ENCODE data around the gene FHAD1.
"Not testable (repeated sequence)": the region's sequence is repeated elsewhere in the genome, so short reads cannot be mapped to it uniquely, and the experiment has no call there.

FHAD1 gene

DNA sequence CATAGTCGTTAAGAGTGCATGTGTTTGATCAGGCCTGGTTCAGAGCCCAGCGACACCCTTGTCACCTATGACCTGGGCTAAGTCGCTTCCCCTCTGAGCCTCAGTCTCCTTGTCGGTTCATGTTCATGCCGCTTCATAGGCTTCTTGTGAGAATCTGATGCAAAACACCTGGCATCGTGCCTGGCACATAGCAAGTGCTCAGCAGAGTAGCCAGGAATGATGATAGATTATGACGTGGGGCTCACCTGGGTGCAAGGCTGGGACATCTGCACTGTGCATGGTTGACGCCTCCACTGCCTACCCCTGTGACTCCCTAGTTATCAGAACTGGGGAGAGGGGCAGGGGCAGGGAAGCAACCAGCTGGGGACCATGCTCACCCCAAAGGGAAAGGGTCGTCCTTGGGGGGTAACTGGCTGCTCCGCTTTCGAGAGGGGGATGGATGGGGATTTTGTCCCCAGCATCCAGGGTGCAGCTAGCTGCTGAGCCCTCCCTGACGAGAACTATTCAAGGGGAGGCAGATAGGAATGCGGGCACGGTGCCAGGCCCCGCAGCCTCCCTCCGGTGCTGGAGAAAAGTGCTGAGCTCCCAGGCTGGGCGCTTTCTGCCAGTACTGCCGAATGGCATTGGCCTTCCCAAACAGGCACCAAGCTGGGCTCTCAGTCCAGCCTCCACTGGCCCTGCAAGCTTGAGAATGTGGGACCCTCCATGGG lies 171.9 kb downstream of the FHAD1 start:
- DNase-seq (ENCODE audit: low spot score), result no peak

DNA sequence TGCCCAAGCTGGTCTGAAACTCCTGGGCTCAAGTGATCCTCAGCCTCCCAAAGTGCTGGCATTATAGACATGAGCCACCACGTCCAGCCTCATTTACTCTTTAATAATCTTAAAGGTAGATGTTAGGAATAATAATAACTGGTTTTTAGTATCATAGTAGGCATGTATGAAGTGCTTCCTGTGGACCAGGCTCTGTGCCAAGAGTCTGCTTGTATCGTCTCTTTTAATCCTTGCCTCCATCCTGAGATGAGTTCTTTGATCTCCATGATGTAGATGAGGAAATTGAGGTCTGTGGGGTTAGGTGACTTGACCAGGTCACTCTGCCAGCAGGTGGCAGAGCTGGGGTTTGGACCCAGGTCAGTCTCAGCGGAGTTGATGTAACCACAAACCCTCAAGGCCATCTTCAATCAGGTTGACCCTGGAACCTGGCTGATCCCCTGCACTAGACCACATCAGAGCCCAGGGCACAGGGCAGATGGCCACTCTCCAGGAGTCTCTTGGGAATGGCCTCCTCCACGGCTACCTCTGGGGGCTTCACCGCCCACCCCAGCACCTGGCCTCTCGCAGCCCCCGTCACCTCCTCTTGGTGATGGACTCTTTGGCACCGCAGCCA lies 173.9 kb downstream of the FHAD1 start:
- no peak for DNase-seq (ENCODE audit: low spot score)

DNA sequence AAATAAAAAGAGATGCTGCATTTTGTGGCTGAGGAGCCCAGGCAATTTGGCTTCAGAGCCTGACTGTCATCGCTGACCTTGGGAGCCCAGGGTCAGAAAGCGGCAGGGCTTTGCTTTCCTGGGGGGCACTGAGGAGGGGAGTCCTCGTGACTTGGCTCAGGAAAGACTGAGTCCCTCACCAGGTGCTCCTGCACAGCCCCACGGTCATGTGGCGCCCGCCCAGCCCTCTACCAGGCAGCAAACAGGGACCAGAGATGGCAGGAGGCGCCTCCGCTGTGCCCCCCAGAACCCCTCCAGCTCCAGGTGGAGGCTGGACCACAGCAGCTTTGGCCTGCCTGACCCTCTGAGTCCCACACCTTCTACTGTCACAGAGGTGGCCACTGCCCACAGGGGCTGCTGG lies 175.8 kb downstream of the FHAD1 start:
- DNase-seq (ENCODE audit: low spot score), result no peak

DNA sequence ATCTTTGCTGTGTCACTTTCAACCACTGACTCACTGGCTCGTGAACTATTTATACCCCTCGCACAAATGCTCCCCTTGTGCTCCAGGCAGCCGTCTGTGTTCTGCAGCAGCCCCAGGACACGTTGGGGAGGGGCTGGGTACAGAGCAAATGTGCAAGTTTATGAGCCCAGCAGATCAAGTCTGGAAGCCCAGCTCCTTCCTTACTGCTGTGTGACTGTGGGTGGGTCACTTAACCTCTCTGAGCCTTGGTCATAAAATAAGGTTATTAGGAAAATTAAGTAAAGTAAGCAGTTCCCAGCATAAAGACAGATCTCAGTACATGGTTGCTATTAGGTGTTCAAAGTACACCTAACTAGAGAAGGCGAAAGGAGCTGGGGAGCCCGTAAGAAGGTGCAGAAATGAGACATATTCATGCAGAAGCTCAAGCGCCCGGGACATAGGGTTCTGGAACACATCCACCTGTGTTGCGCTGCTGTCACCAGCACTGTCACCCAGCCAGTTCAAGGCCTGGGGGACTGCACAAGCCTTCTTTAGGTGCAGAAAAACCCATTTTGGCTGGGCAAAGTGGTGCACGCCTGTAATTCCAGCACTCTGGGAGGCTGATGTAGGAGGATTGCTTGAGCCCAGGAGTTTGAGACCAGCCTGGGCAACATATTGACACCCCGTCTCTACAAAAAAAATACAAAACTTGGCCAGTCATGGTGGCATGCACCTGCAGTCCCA lies 176.5 kb downstream of the FHAD1 start:
- no peak for DNase-seq (ENCODE audit: low spot score)

DNA sequence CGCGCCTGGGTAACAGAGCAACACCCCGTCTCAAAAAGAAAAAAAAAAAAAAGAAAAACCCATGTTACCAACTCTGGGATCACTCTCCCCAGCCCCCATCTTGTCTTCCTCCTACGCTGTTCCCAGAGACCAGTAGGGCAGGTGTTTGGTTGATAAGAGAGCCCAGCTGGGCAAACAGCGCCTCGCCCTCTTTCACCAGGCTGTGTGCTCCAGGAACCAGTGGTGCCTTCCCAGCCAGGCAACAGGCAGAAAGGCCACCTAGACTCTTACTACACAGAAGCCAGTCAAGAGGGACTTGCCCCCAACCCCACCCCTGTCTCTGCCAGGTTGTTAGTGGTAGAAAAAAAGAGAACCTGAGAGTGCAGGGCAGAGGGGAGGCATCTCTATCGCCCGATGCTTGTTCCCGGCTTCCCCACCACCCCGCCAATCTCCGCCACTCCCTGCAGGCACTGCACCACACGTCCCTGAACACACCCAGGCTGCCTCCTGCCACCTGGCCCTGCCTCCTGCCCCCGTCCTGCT lies 177.2 kb downstream of the FHAD1 start:
- no peak for DNase-seq (ENCODE audit: low spot score)

DNA sequence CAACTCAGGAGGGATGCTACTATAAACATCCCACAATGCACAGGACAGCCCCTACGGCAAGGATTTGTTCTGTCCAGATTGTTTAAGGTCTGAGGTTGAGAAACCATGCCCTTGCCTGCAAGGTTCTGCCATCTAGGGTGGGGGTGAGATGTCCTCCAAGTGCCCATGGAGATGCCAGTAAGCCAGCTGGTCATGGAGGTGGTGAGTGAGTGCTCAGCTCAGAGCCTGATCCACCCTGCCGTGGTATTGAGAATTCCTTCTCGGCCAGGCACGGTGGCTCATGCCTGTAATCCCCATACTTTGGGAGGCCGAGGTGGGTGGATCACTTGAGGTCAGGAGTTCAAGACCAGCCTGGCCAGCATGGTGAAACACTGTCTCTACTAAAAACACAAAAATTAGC lies 178.0 kb downstream of the FHAD1 start:
- no peak for DNase-seq (ENCODE audit: low spot score)

DNA sequence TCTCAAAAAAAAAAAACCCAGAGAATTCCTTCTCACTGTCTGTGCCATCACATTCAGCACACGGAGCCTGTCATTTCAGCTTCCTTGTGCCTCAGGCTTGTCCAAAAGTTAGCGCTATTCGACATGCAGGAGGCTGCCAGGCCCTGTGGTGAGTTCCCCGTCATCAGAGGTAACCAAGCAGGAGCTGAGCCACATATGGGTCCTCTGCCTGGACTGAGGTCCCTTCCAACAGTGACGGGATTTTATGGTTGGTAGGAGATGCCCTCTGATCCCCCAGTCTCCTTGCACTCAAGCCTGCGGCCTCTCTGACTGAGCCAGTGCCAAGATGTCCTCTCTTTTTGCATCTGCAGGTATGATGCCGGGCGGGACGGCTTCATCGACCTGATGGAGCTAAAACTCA lies 178.5 kb downstream of the FHAD1 start:
- DNase-seq (ENCODE audit: low spot score), result no peak

DNA sequence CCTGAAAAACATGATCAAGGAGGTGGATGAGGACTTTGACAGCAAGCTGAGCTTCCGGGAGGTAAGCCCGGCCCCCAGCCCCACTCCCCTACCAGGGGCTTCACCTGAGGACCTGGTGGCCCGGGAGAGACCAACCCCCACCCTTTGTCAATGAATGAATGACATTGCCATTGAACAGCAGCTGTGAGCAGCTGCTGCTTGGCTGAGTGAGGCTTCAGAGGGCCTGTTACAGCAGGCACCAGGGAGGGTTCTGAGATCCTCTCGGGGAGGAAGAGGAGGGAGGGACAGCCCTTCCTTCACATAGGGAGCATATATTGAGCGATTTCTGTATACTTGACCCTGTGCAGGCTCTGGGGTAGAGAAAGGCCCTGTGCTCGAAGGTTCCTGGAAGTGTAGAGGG lies 178.9 kb downstream of the FHAD1 start:
- no peak for DNase-seq (ENCODE audit: low spot score)

DNA sequence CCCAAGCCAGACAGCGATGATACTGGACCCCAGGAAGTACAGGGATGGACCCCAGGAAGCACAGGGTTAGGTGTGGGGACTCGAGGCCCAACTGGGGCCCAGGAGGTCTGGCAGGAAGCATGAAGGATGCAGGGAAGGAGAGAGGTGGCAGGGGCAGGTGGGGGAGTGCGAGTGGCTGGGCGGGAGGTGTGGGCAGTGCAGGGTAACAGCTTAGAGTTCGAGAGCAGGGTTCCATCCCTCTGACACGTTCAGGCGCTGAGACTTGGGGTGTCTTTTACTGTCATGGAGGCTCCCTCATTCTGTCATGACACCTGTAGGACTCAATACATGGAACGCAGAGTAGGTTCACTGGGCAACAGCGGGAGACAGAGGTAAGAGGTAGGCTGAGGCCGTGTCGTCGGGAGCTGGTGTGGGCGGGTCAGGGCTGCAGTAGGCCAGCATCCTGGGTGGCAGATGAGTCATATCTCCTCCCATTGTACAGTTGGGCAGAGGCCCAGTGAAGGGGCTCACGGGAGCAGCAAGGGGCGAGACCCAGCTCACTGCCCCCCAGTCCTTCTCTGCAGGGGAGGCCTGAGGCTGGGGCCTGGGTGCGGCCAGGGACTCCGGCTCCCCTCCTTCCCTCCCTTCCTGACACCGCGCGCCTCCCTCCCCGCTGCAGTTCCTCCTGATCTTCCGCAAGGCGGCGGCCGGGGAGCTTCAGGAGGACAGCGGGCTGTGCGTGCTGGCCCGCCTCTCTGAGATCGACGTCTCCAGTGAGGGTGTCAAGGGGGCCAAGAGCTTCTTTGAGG lies 179.7 kb downstream of the FHAD1 start:
- DNase-seq (ENCODE audit: low spot score), result peak; percentile 31

DNA sequence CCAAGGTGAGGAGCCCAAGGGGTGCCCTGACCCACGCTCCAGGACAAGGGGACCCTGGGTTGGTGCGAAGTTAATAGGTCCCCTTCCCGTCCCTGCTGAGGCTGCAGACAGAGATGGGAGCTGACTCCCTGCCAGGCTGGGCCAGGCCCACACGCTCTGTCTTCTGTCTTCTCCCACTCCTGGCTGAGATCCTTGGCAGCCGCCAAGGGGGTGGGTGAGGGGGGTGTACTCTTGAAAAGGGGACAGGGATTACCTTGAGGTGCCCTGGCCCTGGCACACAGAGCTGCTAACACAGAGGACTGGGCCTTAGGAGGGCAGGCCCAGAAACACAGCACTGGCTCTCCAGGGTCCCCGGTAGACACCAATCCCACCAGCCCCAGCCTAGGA lies 180.2 kb downstream of the FHAD1 start:
- DNase-seq (ENCODE audit: low spot score), result no peak

DNA sequence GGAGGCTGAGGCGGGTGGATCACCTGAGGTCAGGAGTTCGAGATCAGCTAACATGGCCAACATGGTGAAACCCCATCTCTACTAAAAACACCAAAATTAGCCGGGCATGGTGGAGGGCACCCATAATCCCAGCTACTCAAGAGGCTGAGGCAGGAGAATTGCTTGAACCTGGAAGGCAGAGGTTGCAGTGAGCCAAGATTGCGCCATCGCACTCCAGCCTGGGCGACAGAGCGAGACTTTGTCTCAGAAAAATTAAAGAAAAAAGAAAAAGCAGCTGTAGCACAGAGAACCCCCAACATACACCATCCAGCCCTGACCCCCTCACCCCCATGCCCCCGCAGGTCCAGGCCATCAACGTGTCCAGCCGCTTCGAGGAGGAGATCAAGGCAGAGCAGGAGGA lies 181.2 kb downstream of the FHAD1 start:
- DNase-seq (ENCODE audit: low spot score), result not testable (repeated sequence)

DNA sequence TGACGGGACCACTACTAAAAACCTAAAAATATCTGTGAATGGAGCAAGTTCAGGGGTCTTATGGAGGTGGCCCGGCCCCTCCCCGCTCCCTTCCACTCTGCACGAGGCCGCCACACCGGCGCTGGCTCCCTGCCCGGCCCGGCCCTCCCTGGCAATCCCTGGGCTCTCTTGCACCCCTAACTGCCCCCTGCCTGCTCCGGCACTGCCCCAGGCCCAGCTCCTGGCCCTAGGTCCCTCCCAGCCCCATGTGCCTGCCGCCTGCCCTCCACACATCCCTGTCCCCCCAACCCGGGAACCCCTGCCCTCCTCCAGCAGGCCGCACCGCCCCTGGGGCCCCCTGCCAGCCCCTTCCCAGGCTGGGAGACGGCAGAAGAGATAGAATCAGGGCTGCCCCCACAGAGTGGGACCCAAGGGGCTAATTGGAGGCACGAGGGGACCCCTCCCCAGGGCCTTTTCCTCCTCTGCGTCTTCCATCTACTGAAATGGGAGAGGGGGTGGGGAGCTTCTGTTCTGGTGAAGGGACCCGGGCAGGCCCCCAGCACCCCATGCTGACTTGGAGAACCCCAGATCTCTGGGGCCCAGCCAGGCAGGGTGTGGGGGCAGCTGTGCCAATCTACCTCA lies 181.9 kb downstream of the FHAD1 start:
- DNase-seq (ENCODE audit: low spot score), result no peak

DNA sequence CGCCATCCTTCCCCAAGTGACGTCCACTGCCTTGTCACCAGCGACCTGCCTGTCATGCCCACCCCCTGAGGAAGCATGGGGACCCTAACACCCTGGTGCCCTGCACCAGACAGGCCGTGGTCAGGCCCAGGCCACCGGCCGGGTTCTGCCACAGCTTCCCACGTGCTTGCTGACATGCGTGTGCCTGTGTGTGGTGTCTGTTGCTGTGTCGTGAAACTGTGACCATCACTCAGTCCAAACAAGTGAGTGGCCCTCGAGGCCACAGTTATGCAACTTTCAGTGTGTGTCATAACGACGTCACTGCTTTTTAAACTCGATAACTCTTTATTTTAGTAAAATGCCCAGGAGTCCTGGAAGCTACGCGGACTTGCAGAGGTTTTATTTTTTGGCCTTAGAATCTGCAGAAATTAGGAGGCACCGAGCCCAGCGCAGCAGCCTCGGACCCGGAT lies 182.7 kb downstream of the FHAD1 start:
- DNase-seq (ENCODE audit: low spot score), result peak; percentile 62

DNA sequence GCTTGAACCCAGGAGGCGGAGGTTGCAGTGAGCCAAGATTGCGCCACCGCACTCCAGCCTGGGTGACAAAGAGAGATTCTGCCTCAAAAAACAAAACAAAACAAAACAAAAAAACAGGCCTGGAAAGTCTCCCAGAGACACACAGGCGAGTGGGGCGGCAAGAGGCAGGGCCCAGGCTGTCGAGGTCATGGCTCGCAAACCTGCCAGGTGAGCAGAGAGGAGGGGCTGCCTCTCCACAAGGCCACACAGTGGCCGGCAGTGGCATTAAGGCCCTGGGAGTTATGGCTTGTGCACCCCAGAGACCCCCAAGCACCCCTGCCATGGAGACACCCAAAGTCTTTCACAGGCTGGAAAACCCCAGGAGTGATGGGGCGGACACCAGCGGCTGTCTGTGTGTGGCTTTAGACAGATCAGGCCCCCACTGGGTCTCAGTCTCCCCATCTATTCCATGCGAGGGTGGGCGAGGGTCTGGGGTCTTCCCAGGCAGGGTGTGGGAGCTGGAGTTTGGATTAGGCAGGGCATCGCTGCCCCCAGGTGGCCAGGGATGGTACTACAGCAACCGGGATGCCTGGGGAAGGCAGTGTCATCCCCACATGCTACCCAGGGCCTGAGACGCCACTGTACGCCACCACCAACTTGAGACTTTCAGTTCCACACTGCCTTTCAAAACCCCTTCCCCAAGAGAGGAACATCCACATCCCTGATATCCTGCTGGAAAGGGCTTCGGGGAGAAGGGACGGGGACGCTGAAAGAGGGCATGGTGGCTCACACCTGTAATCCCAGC lies 184.0 kb downstream of the FHAD1 start:
- DNase-seq (ENCODE audit: low spot score), result peak; percentile 88

DNA sequence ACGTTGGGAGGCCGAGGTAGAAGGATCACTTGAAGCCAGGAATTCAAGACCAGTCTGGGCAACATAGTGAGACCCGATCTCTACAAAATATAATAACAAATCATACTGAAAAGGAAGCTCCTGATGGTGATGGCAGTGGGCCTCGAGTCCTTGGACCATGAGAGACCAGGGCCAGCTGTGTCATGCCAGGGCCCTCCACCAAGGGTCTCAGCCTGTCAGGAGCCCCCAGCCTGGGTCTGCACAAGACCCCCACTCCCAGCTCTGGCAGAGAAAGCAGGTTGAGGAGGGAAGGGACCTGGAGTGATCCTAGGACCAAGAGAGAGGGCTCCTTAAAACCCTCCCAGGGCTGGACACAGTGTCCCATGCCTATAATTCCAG lies 184.5 kb downstream of the FHAD1 start:
- no peak for DNase-seq (ENCODE audit: low spot score)

DNA sequence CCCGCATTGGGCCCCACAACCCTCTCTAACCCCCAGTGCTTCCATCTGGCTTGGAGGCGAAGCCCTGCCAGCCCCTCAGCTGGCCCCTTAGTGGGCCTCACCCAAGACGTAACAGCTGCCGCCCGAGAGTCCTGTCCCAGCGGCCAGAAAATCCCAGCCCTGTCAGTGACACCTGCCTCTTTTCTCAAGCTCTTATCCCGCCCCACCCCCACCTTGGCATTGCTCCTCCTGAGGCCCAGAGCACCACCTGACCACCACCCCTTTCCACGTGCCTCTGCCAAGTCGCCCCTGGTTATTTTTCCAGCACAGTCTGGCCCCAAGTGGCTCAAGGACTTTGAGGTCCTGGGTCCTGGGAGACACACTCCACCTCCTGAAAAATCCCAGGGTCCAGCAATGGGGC lies 185.3 kb downstream of the FHAD1 start:
- DNase-seq (ENCODE audit: low spot score), result no peak

DNA sequence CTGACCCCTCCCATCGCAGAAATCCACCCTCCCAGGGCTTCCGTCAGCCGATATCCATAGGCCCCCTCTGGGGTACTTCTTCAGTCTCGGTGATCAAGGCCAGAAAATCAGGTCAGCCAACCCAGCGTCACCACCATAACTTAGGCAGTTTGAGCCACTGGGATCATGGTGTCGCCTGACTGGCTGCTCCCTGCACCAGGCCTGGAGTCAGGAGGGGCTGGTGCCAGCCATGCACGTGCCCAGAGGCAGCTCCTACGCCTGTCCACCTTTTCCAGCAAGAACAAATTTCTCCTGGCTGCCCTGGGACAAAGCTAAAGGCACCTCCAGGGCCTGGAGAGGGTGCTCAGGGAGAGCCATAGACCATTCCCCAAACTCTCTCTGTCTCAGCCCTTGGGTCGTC lies 186.4 kb downstream of the FHAD1 start:
- no peak for DNase-seq (ENCODE audit: low spot score)

DNA sequence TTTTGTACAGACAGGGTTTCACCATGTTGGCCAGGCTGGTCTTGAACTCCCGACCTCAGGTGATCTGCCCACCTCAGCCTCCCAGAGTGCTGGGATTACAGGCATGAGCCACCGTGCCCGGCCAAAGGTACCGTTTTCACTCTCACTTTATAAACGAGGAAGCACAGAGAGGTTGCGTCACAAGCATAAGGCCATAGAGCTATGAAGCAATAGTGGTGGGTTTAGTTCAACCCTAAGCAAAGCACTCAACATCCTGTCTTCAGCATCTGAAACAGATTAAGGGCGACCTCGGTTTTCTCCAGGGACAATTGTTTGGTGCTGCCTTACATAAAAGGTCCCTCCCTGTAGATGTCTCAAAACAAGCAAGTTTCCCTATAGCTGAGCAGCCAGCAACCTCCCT lies 187.7 kb downstream of the FHAD1 start:
- DNase-seq (ENCODE audit: low spot score), result peak; percentile 53

DNA sequence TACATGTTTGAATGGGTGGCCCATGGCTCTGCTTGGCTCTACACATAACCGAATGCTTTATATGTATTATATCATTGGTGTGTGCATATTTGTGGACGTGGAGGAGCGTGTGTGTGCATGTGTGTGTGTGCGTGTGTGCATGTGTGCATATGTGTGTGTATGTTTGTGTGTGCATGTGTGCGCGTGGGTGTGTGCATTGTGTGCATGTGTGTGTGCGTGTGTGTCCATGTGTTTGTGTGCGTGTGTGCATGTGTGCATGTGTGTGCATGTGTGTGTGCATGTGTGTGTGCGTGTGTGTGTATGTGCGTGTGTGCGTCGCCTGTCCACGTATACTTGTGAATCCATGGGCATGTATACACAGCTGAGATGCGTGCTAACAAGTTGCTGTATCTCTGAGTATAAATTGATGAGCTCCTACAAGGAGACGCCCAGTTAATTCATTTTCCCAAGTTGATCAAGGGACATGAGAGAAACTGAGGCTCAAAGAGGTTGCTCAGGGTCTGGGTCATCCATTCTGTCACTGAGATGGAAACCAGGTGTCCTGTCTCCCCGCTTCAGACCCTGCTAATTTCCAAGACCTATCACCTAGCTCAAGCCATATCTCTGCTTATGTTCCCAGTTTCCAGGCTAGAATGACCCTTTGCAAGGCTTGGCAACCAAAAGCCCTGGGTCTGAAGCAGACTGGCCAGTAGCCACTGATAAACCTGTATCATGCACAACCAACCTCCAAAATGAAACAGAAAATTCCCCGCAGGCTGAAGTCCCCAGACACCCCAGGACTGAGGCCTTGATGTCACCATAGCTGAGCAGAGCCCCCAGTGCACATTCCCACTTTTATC lies 188.4 kb downstream of the FHAD1 start:
- DNase-seq (ENCODE audit: low spot score), result no peak

DNA sequence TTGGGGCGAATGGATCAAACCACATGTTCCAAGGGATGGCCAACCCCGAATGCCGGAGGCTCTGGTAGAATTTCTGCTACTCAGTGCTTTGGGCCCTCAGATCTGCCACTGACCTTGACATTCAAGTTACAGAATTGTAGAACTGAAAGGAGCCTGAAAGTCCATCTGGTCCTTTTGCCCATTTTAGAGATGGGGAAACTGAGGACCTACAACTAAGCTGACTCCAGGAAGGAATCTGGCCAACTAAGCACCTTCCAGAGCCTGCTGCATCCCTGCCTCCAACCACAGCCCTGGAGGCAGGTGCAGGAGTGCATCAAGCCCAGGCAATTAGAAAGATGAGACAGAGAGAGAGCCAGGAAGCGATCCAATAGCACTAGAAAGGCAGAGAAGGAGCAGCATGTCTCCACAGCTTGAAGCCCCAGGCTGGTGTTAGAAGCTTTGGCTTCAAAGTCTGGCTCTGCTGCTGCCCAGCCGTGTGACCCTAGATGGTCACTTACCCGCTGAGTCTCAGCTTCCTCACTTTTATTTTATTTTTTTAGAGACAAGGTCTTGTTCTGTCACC lies 189.9 kb downstream of the FHAD1 start:
- DNase-seq (ENCODE audit: low spot score), result no peak

Data from AG20443 (cell line).